GM21528 (cell line): ENCODE data around the gene DHRS3.

Experiments
- ATAC-seq: cut with Tn5 transposase; IDR thresholded peaks from one replicate; pipeline ENCODE4 v1.9.1; 2021; ENCODE audit warnings: mild to moderate bottlenecking, moderate library complexity; ENCODE audit not compliant: unreplicated experiment, low FRiP score

DHRS3 gene

GRCh38 chr1:12601700-12602658, 16.0 kb downstream of the DHRS3 start:
- no peak for ATAC-seq

GRCh38 chr1:12600880-12601633, 17.0 kb downstream of the DHRS3 start:
- ATAC-seq: no peak

GRCh38 chr1:12600335-12600734, 17.7 kb downstream of the DHRS3 start:
- ATAC-seq: no peak

GRCh38 chr1:12599657-12600056, 18.4 kb downstream of the DHRS3 start:
- ATAC-seq: no peak

GRCh38 chr1:12598974-12599373, 19.0 kb downstream of the DHRS3 start:
- ATAC-seq: no peak

- ATAC-seq: no peak
These were observed 20.2 kb downstream of the DHRS3 start for GRCh38 chr1:12597792-12598191.

GRCh38 chr1:12596007-12596821, 21.8 kb downstream of the DHRS3 start:
- no peak for ATAC-seq

- ATAC-seq: no peak
These were observed 22.3 kb downstream of the DHRS3 start for GRCh38 chr1:12595757-12596006.

- ATAC-seq: no peak
These were observed 22.8 kb downstream of the DHRS3 start for GRCh38 chr1:12594966-12595756.

GRCh38 chr1:12594490-12594889, 23.5 kb downstream of the DHRS3 start:
- no peak for ATAC-seq

- no peak for ATAC-seq
These were observed 24.4 kb downstream of the DHRS3 start for GRCh38 chr1:12593621-12594066.

GRCh38 chr1:12592496-12592895, 25.5 kb downstream of the DHRS3 start:
- ATAC-seq: no peak

GRCh38 chr1:12591267-12591938, 26.6 kb downstream of the DHRS3 start:
- no peak for ATAC-seq

GRCh38 chr1:12588695-12589094, 29.3 kb downstream of the DHRS3 start:
- no peak for ATAC-seq

- no peak for ATAC-seq
These were observed 29.9 kb downstream of the DHRS3 start for GRCh38 chr1:12587981-12588640.

- ATAC-seq: no peak
These were observed 31.8 kb downstream of the DHRS3 start for GRCh38 chr1:12585951-12586942.

- no peak for ATAC-seq
These were observed 32.5 kb downstream of the DHRS3 start for GRCh38 chr1:12585536-12585935.
